PC-9 (cell line): ENCODE measurements around the gene UBE2G2. TPM values are rescaled to one million over a fixed set of nuclear protein-coding genes. Genes with fewer than 3 reads are reported as not detected.
A peak's percentile ranks its signal among the peaks of the same experiment; 100 is the strongest.

ENCODE experiments used
- BruUV-seq: library from RNA; stranded (reverse); fragments of 400-500 nt; replicated peaks from 2 replicates; lab custom pipeline; 2021; lab: Mats Ljungman, UMichigan
- CTCF ChIA-PET: fragments of 300-600 bp; sonication (Branson Sonifier 250); formaldehyde crosslinking; loops from one replicate; lab custom pipeline; 2022; ENCODE audit warnings: antibody characterized with exemption; lab: Charles Lee
- POLR2A ChIA-PET: fragments of 300-600 bp; sonication (Branson Sonifier 250); formaldehyde crosslinking; loops from one replicate; lab custom pipeline; 2022; ENCODE audit warnings: antibody characterized with exemption; ENCODE audit not compliant: unreplicated experiment; lab: Charles Lee
- DNase-seq, 2 experiments: peaks; one replicate each; pipeline versions ENCODE4 v3.0.0 to v3.0.0-alpha.2; 2015 to 2022; ENCODE audit warnings: mixed read lengths in 1 of 2
- H2AFZ ChIP-seq: fragments of 200-600 bp; sonication (generic); 2 replicates; pipeline ENCODE4 v1.8.1; 2017; ENCODE audit warnings: antibody characterized with exemption
- H3F3A ChIP-seq: fragments of 200-600 bp; sonication (generic); 2 replicates; pipeline ENCODE4 v1.8.1; 2017; ENCODE audit warnings: antibody characterized with exemption, mild to moderate bottlenecking, low read depth; ENCODE audit not compliant: insufficient read depth
- H3K27ac ChIP-seq: fragments of 200-600 bp; sonication (generic); 2 replicates; pipeline ENCODE4 v1.6.1; 2016; ENCODE audit warnings: mixed run types
- H3K27me3 ChIP-seq: fragments of 200-600 bp; sonication (generic); 2 replicates; pipeline ENCODE4 v1.6.1; 2016; ENCODE audit warnings: low read depth, mixed run types; ENCODE audit not compliant: insufficient read depth
- H3K36me3 ChIP-seq: fragments of 200-600 bp; sonication (generic); 2 replicates; pipeline ENCODE4 v1.6.1; 2016; ENCODE audit warnings: low read depth, mixed run types
- H3K4me1 ChIP-seq: fragments of 200-600 bp; sonication (generic); replicated peaks from 2 replicates; pipeline ENCODE4 v1.6.1; 2016; ENCODE audit warnings: mixed run types; ENCODE audit not compliant: insufficient read depth
- H3K4me2 ChIP-seq: fragments of 200-600 bp; sonication (generic); 2 replicates; pipeline ENCODE4 v1.6.1; 2017; ENCODE audit warnings: mixed run types
- H3K4me3 ChIP-seq: fragments of 200-600 bp; sonication (generic); 2 replicates; pipeline ENCODE4 v1.6.1; 2016; ENCODE audit warnings: mixed run types
- H3K79me2 ChIP-seq: fragments of 200-600 bp; sonication (generic); 2 replicates; pipeline ENCODE4 v1.6.1; 2017; ENCODE audit warnings: low read depth, mixed run types
- H3K9me2 ChIP-seq: fragments of 200-600 bp; sonication (generic); 2 replicates; pipeline ENCODE4 v1.8.1; 2017; ENCODE audit warnings: mild to moderate bottlenecking; ENCODE audit not compliant: insufficient read depth
- H3K9me3 ChIP-seq: fragments of 200-600 bp; sonication (generic); 2 replicates; pipeline ENCODE4 v1.8.1; 2016; ENCODE audit warnings: low read depth; ENCODE audit not compliant: insufficient read depth
- H4K20me1 ChIP-seq: fragments of 200-600 bp; sonication (generic); 2 replicates; pipeline ENCODE4 v1.8.1; 2017; ENCODE audit not compliant: insufficient read depth
- EZH2 ChIP-seq: fragments of 200-600 bp; sonication (generic); IDR thresholded peaks from 2 replicates; pipeline ENCODE4 v1.8.0; 2017; ENCODE audit warnings: antibody characterized with exemption, low read depth
- intact Hi-C: fragments of 100-400 bp; cut with micrococcal nuclease; formaldehyde crosslinking; loops from one replicate; pipeline ENCODE4 v1.10.0; 2022; ENCODE audit not compliant: unreplicated experiment
- total RNA-seq: library from RNA; stranded (reverse); gene quantifications from 2 replicates; pipeline ENCODE4 v1.2.3, GENCODE V29; 2021
- TF ChIP-seq, protein P1 (sequence below): fragments of 200-600 bp; sonication (generic); conservative IDR thresholded peaks from 2 replicates; pipeline ENCODE4 v1.6.1; 2017; ENCODE audit warnings: mixed run types, antibody characterized with exemption, mild to moderate bottlenecking, moderate library complexity

The UBE2G2 gene
- total RNA-seq, 1 experiment from 2014 or later: 51.9 TPM

- ChIA-PET POLR2A (no interaction called here), CTCF (no interaction called here)
- Histone ChIP-seq H3K36me3 (no peaks in the 10 kb centered on the region), H3K4me1 (no peaks in the 10 kb centered on the region), H4K20me1 (peaks cover 9% of the 10 kb centered on the region; the same call in 1 of the 2 replicates), H3K27ac (no peak overlapping the region), H3F3A (peaks cover 18% of the 10 kb centered on the region; the same call in 1 of the 2 replicates), H2AFZ (no peak overlapping the region), H3K9me2 (no peaks in the 10 kb centered on the region), H3K9me3 (no peaks in the 10 kb centered on the region), H3K4me2 (no peak overlapping the region), H3K4me3 (no peak overlapping the region), H3K79me2 (no peaks in the 10 kb centered on the region; the same call in 1 of the 2 replicates), H3K27me3 (no peaks in the 10 kb centered on the region)
- no peak for DNase-seq
- no peak for TF ChIP-seq EZH2
- TF ChIP-seq, protein P1, sequence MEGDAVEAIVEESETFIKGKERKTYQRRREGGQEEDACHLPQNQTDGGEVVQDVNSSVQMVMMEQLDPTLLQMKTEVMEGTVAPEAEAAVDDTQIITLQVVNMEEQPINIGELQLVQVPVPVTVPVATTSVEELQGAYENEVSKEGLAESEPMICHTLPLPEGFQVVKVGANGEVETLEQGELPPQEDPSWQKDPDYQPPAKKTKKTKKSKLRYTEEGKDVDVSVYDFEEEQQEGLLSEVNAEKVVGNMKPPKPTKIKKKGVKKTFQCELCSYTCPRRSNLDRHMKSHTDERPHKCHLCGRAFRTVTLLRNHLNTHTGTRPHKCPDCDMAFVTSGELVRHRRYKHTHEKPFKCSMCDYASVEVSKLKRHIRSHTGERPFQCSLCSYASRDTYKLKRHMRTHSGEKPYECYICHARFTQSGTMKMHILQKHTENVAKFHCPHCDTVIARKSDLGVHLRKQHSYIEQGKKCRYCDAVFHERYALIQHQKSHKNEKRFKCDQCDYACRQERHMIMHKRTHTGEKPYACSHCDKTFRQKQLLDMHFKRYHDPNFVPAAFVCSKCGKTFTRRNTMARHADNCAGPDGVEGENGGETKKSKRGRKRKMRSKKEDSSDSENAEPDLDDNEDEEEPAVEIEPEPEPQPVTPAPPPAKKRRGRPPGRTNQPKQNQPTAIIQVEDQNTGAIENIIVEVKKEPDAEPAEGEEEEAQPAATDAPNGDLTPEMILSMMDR: no peak
- intact Hi-C loops: no loop called here
- no TSS peak for BruUV-seq
Measured at GRCh38 chr21:44847261-44848056, 45.8 kb upstream of the UBE2G2 start.

- intact Hi-C loops: no loop called here
- Histone ChIP-seq H3K9me2 (no peaks in the 10 kb centered on the region), H3K9me3 (no peaks in the 10 kb centered on the region), H4K20me1 (peaks cover 4% of the 10 kb centered on the region; the same call in 1 of the 2 replicates), H3K36me3 (no peaks in the 10 kb centered on the region), H3F3A (peaks cover 18% of the 10 kb centered on the region; the same call in 1 of the 2 replicates), H3K4me3 (peak overlapping the region; percentile 31; the same call in 1 of the 2 replicates), H2AFZ (no peak overlapping the region), H3K4me2 (peak overlapping the region; percentile 75), H3K4me1 (no peaks in the 10 kb centered on the region), H3K79me2 (no peaks in the 10 kb centered on the region), H3K27ac (no peak overlapping the region), H3K27me3 (no peaks in the 10 kb centered on the region)
- no TSS peak for BruUV-seq
- TF ChIP-seq EZH2: no peak
- TF ChIP-seq, protein P1: no peak
- DNase-seq: no peak
- CTCF ChIA-PET: interaction anchor here (0.7 kb wide), 1 partner anchor 26 kb away, joined by 3 read pairs; no protein-coding TSS in a partner anchor
- POLR2A ChIA-PET: no interaction called here
Measured at GRCh38 chr21:44846485-44847260, 45.1 kb upstream of the UBE2G2 start.

DNA sequence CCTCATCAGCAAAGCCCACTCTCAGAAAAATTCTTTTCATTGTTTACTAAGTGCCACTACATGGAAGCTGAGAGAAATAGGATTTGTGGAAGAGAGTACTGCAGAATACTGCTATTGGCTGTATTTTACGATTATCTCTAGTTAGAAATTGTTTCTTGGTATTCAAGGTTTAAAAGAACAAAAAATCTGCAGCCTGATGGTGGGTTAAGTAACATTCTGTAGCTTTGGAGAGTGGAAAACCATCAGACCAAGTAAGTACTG lies 44.5 kb upstream of the UBE2G2 start:
- Histone ChIP-seq H3K9me3 (no peaks in the 10 kb centered on the region), H3K27ac (no peak overlapping the region), H3K9me2 (no peaks in the 10 kb centered on the region), H3F3A (peaks cover 18% of the 10 kb centered on the region; the same call in 1 of the 2 replicates), H3K36me3 (no peaks in the 10 kb centered on the region), H3K27me3 (no peaks in the 10 kb centered on the region), H3K4me3 (peak overlapping the region; percentile 31; the same call in 1 of the 2 replicates), H2AFZ (no peak overlapping the region), H4K20me1 (no peaks in the 10 kb centered on the region), H3K4me1 (no peaks in the 10 kb centered on the region), H3K79me2 (no peaks in the 10 kb centered on the region), H3K4me2 (peak overlapping the region; percentile 75)
- ChIA-PET CTCF (interaction anchor here (0.7 kb wide), 1 partner anchor 27 kb away, joined by 3 read pairs; no protein-coding TSS in a partner anchor), POLR2A (no interaction called here)
- no peak for DNase-seq
- BruUV-seq: no TSS peak
- TF ChIP-seq EZH2: no peak
- TF ChIP-seq, protein P1: no peak
- intact Hi-C loops: no loop called here
